ENCODE data around the gene WAC. TPM values are rescaled to one million over a fixed set of nuclear protein-coding genes. Genes with fewer than 3 reads are reported as not detected.

WAC gene
- total RNA-seq, 8 experiments from 2014 or later, result 54.6 to 142 (median 76.6) TPM

DNA sequence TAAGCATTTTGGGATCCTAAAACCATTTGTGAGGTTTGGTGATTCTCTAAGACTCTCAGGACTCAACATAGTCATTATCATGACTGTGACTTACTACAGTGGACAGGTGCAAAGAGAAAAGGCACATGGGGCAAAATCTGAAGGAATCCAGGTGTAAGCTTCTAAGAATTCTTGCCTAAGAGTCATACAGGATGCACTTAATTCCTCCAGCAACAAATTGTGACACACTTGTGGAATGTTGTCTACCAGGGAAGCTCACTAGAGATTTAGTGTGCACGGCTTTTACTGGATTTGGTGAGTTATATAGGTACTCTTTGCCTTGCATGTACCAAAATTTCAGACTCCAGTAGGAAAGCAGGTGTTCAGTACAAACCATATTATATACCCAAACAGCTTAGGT lies 47.9 kb downstream of the WAC start:
- Histone ChIP-seq H3K4me3 (no peak overlapping the region), H3K4me1 (replicated peaks in 1 of 2) (peaks cover 0 to under 1% of the 10 kb centered on the region in 2 donors), H3K27ac (no peak overlapping the region)
- 100% methylated on average over 1 of the region's 1 CpG; no CpG with 5 or more reads in 6 of the 10 experiments for WGBS, 10 experiments
- ATAC-seq (replicated peaks in 6 of 8), result no peak
- in situ Hi-C loops (cut with MboI; ENCODE audit: low pct_unique_long_range_greater_than_20kb in 2 of 9, low sequenced_read_pairs in 9 of 9, unreplicated experiment in 9 of 9), result no loop called here

DNA sequence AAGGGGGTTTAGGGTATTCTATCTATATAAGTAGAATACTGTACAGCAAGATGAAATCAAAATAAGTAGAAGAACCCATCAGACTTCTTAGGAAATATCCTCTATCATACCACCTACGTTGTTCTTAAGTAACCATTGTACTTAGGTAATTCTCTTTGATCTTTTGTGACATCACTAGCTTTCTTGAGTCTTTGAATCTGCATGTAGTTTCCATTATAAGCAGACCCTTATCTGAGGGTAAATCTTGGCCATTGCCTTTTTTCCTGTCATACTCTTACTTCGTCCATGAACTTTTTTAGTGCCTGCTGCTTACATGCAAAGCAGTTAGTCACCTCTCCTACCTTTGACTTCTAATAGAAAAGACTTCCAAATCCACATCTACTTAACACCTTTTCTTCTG lies 49.0 kb downstream of the WAC start:
- WGBS, 10 experiments, result 90 to 100% (median 100%) methylated on average over 1 to 2 of the region's 2 CpGs; no CpG with 5 or more reads in 2 of the 10 experiments
- ATAC-seq (replicated peaks in 6 of 8), result no peak
- Histone ChIP-seq H3K27ac (no peak overlapping the region), H3K4me1 (replicated peaks in 1 of 2) (no peaks in the 10 kb centered on the region), H3K4me3 (no peak overlapping the region)
- in situ Hi-C loops (cut with MboI; ENCODE audit: low pct_unique_long_range_greater_than_20kb in 2 of 9, low sequenced_read_pairs in 9 of 9, unreplicated experiment in 9 of 9), result no loop called here

DNA sequence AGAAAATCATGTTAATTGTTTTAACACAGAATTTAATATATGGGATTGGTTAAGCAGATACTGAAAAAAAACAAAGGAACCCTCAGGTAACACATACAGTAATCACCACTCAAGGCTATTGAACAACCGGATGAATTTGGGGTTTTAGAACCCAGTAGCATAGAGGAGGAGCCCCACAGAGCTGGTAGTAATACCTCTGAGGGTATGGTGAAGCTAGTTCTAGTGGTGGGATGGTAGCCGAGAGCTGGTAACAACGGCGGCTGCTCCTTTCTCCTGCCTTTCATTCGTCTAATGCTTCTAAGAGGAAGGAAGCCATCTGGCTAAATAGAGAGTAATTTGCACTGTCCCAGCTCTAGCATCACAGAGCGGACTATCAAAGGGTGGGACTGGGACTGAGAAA lies 52.2 kb downstream of the WAC start:
- in situ Hi-C loops (cut with MboI; ENCODE audit: low pct_unique_long_range_greater_than_20kb in 2 of 9, low sequenced_read_pairs in 9 of 9, unreplicated experiment in 9 of 9), result no loop called here
- H3K27ac ChIP-seq, result no peak overlapping the region
- WGBS, 10 experiments, result 65 to 100% (median 83%) methylated on average over 1 to 3 of the region's 6 CpGs; no CpG with 5 or more reads in 1 of the 10 experiments
- ATAC-seq (replicated peaks in 6 of 8), result no peak
- no peak overlapping the region for H3K4me3 ChIP-seq
- H3K4me1 ChIP-seq (replicated peaks in 1 of 2), result no peaks in the 10 kb centered on the region

DNA sequence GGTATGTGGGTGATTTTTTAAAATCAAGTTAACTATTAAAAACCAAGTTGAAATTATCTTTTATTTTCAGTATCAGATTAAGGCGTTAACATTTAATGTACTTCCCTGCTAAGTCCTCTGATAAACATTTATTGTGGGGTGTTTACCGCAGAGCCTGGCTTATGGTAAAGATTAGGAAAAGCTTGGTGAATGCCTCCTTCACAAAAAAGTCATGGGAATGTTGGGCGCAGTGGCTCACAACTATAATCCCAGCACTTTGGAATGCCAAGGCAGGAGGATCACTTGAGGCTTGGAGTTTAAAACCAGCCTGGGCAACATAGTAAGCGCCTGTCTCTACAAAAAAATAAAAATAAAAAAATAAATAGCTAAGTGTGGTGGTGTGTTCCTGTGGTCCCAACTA lies 53.3 kb downstream of the WAC start:
- no peak overlapping the region for H3K27ac ChIP-seq
- H3K4me3 ChIP-seq, result no peak overlapping the region
- no peak for ATAC-seq (replicated peaks in 6 of 8)
- in situ Hi-C loops (cut with MboI; ENCODE audit: low pct_unique_long_range_greater_than_20kb in 2 of 9, low sequenced_read_pairs in 9 of 9, unreplicated experiment in 9 of 9), result no loop called here
- WGBS, 10 experiments, result 89 to 100% (median 98%) methylated on average over 2 to 4 of the region's 4 CpGs; no CpG with 5 or more reads in 1 of the 10 experiments
- H3K4me1 ChIP-seq (replicated peaks in 1 of 2), result no peaks in the 10 kb centered on the region

DNA sequence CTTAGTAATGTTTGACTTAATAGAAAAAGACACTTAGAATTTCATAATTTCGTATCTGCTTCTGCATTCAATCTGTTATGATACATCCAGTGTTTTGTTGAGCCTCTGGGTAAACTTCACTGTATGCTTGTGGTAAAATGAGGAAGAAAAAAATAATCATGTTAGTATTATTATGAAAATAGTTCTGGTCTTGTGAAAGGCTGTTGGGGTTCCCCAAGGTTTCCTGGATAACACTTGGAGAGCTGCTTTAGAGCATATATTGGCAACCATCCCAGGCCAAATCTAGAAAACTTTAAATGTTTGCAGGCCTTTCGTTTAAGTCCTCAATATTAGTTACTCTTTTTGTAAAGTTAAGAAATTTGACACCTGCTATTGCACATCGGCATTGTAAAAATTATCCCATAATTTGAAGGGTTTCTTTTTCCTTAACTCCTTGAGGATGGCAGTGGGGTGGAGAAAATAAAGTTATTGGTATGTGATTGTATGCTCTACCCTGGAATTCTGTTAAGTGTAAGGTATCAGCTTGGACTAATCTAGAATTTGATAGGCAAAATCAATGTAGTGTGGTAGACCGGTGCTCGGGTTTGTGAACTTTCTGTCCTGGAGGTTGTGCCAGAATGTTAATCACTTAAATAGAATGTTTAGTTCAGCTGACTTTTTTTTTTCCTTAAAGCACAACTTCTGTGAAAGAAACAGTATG lies 54.5 kb downstream of the WAC start:
- in situ Hi-C loops (cut with MboI; ENCODE audit: low pct_unique_long_range_greater_than_20kb in 2 of 9, low sequenced_read_pairs in 9 of 9, unreplicated experiment in 9 of 9), result no loop called here
- no peak overlapping the region for H3K27ac ChIP-seq
- no peaks in the 10 kb centered on the region for H3K4me1 ChIP-seq (replicated peaks in 1 of 2)
- 4 to 100% (median 91%) methylated on average over 1 to 5 of the region's 5 CpGs for WGBS, 10 experiments
- H3K4me3 ChIP-seq, result no peak overlapping the region
- ATAC-seq (replicated peaks in 6 of 8), result peak in 3 of 8 experiments; percentile 35 to 53 (median 50)

DNA sequence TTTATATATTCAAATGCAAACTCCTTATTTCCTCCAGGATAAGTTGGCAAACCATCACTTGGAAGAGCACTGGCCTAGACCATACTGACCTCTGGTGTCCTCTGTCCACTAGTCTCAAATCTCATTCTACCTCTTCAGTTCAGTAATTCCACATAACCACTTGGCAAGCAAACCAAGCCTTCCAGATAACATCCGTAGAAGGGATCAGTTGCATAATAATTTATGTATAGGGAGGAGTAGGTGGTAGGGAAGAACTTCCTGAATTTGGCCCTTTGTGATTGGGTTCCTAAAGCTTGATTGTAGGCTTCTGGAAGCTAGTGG lies 55.0 kb downstream of the WAC start:
- Histone ChIP-seq H3K27ac (no peak overlapping the region), H3K4me1 (replicated peaks in 1 of 2) (no peaks in the 10 kb centered on the region), H3K4me3 (no peak overlapping the region)
- WGBS, 10 experiments, result 0 to 83% (median 31%) methylated on average over 1 of the region's 1 CpG; no CpG with 5 or more reads in 4 of the 10 experiments
- ATAC-seq (replicated peaks in 6 of 8), result peak in 3 of 8 experiments; percentile 78 to 96 (median 94)
- in situ Hi-C loops (cut with MboI; ENCODE audit: low pct_unique_long_range_greater_than_20kb in 2 of 9, low sequenced_read_pairs in 9 of 9, unreplicated experiment in 9 of 9), result no loop called here

DNA sequence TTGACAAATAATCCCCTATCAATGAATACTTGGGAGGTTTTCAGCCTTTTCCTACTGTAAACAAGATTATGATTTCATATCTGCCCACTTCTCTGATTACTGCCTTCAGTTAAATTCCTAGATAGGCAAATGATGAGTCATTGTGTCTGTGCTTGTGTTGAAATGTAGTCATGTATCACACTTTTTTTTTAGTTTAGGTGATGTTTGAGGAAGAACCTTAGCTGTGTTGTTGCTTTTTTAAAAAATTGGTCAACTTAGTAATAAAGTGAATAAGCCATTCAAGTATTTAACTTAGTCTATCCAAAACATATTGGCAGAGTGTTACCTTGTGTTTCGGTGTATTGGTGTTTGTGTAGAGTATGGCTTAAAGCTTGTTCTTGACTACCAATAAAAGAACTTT lies 60.0 kb downstream of the WAC start:
- Histone ChIP-seq H3K4me1 (replicated peaks in 1 of 2) (no peaks in the 10 kb centered on the region), H3K27ac (no peak overlapping the region), H3K4me3 (no peak overlapping the region)
- WGBS, 10 experiments, result 86 to 100% (median 100%) methylated on average over 1 of the region's 1 CpG; no CpG with 5 or more reads in 2 of the 10 experiments
- in situ Hi-C loops (cut with MboI; ENCODE audit: low pct_unique_long_range_greater_than_20kb in 2 of 9, low sequenced_read_pairs in 9 of 9, unreplicated experiment in 9 of 9), result no loop called here
- peak in 1 of 8 experiments; percentile 46 for ATAC-seq (replicated peaks in 6 of 8)

DNA sequence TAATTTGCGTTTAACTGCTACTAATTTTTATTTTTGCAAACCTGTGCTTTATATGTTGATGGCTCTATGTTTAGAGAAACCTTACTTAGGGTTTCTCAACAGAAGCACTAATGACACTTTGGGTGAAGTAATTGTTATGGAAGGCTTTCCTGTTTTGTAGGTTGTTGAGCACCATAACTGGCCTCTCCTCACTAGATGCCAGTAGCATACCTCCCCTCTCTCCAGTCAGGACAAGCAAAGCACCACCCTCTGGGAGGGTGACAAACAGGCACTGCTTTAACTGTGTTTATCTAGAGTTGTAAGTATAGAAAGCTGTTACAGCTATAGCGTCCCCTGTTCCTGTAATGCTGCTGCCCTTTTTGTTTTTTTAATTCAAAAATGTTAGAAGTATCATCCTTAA lies 60.9 kb downstream of the WAC start:
- no peak for ATAC-seq (replicated peaks in 6 of 8)
- H3K4me1 ChIP-seq (replicated peaks in 1 of 2), result no peaks in the 10 kb centered on the region
- H3K4me3 ChIP-seq, result no peak overlapping the region
- in situ Hi-C loops (cut with MboI; ENCODE audit: low pct_unique_long_range_greater_than_20kb in 2 of 9, low sequenced_read_pairs in 9 of 9, unreplicated experiment in 9 of 9), result no loop called here
- WGBS, 10 experiments, result 0 to 100% (median 91%) methylated on average over 1 to 2 of the region's 2 CpGs; no CpG with 5 or more reads in 2 of the 10 experiments
- H3K27ac ChIP-seq, result no peak overlapping the region

DNA sequence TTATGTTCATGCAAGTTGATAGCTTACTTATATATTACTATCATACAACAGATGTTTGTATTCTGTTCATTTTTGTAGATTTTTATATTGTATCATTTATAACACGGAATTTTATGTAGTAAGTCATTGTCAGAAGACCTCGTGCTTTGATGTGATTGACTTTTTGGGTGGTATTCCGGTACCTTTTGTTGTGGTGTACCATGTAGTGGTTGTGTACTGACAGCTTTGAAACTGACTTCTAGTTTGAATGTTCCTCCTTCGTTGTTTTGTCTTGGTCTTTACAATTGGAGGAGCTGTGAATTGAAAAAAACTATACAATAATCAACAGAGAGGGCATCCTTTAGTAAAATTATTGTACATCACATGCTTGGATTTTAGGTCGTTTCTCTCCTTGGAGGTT lies 61.5 kb downstream of the WAC start:
- in situ Hi-C loops (cut with MboI; ENCODE audit: low pct_unique_long_range_greater_than_20kb in 2 of 9, low sequenced_read_pairs in 9 of 9, unreplicated experiment in 9 of 9), result no loop called here
- no peak for ATAC-seq (replicated peaks in 6 of 8)
- Histone ChIP-seq H3K4me1 (replicated peaks in 1 of 2) (no peaks in the 10 kb centered on the region), H3K4me3 (no peak overlapping the region), H3K27ac (no peak overlapping the region)
- 73 to 100% (median 88%) methylated on average over 2 to 5 of the region's 5 CpGs; no CpG with 5 or more reads in 1 of the 10 experiments for WGBS, 10 experiments

DNA sequence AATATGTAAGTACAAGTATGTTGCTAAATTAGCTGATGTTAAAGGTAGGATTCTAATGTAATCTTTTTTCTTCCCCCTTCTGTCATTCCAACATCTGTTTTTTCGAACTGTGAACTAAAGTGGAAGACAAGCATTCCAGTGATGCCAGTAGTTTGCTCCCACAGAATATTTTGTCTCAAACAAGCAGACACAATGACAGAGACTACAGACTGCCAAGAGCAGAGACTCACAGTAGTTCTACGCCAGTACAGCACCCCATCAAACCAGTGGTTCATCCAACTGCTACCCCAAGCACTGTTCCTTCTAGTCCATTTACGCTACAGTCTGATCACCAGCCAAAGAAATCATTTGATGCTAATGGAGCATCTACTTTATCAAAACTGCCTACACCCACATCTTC lies 62.7 kb downstream of the WAC start:
- WGBS, 10 experiments, result 42 to 100% (median 87%) methylated on average over 1 to 3 of the region's 3 CpGs
- in situ Hi-C loops (cut with MboI; ENCODE audit: low pct_unique_long_range_greater_than_20kb in 2 of 9, low sequenced_read_pairs in 9 of 9, unreplicated experiment in 9 of 9), result no loop called here
- Histone ChIP-seq H3K4me1 (replicated peaks in 1 of 2) (no peaks in the 10 kb centered on the region), H3K27ac (no peak overlapping the region), H3K4me3 (no peak overlapping the region)
- peak in 3 of 8 experiments; percentile 14 to 53 (median 14) for ATAC-seq (replicated peaks in 6 of 8)

DNA sequence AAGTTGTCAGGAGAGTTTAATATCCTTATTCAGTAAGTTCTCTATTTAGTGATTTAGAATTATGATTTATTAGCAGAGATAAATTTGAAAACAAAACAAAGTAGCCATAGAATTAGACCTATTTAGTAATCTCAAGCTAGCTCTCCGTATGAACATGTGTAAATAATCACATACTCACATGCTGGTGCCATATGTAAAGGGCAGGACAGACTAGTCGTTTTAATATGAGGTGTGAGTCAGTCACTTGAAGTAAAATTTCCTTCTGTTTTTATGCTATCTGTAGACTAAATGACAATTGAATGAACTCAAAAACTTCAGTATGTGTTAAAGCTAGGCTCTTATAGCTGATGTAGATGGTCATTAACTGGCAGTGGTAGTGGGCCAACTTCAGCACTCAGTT lies 67.1 kb downstream of the WAC start:
- ATAC-seq (replicated peaks in 6 of 8), result peak in 2 of 8 experiments; percentile 54 to 60
- Histone ChIP-seq H3K27ac (no peak overlapping the region), H3K4me1 (replicated peaks in 1 of 2) (no peaks in the 10 kb centered on the region), H3K4me3 (no peak overlapping the region)
- in situ Hi-C loops (cut with MboI; ENCODE audit: low pct_unique_long_range_greater_than_20kb in 2 of 9, low sequenced_read_pairs in 9 of 9, unreplicated experiment in 9 of 9), result no loop called here
- 0 to 100% (median 83%) methylated on average over 1 to 2 of the region's 2 CpGs; no CpG with 5 or more reads in 1 of the 10 experiments for WGBS, 10 experiments

DNA sequence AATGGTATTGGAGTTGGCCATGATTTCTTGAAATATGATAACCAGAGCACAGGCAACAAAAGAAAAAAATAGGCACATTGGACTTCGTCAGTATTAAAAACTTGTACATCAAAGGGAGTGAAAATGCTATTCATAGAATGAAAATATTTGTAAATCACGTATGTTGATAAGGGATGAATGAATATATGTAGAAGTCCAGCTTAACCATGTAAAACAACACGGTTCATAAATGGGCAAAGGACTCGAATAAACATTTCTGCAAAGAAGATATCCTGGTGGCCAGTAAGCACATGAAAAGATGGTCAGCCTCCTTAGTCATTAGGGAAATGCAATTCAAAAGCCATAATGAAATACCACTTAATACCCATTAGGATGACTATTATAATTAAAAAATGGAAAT lies 68.1 kb downstream of the WAC start:
- in situ Hi-C loops (cut with MboI; ENCODE audit: low pct_unique_long_range_greater_than_20kb in 2 of 9, low sequenced_read_pairs in 9 of 9, unreplicated experiment in 9 of 9), result no loop called here
- Histone ChIP-seq H3K4me1 (replicated peaks in 1 of 2) (no peaks in the 10 kb centered on the region), H3K4me3 (no peak overlapping the region), H3K27ac (no peak overlapping the region)
- 11 to 93% (median 79%) methylated on average over 1 to 4 of the region's 4 CpGs for WGBS, 10 experiments
- ATAC-seq (replicated peaks in 6 of 8), result peak in 3 of 8 experiments; percentile 58 to 73 (median 68)

DNA sequence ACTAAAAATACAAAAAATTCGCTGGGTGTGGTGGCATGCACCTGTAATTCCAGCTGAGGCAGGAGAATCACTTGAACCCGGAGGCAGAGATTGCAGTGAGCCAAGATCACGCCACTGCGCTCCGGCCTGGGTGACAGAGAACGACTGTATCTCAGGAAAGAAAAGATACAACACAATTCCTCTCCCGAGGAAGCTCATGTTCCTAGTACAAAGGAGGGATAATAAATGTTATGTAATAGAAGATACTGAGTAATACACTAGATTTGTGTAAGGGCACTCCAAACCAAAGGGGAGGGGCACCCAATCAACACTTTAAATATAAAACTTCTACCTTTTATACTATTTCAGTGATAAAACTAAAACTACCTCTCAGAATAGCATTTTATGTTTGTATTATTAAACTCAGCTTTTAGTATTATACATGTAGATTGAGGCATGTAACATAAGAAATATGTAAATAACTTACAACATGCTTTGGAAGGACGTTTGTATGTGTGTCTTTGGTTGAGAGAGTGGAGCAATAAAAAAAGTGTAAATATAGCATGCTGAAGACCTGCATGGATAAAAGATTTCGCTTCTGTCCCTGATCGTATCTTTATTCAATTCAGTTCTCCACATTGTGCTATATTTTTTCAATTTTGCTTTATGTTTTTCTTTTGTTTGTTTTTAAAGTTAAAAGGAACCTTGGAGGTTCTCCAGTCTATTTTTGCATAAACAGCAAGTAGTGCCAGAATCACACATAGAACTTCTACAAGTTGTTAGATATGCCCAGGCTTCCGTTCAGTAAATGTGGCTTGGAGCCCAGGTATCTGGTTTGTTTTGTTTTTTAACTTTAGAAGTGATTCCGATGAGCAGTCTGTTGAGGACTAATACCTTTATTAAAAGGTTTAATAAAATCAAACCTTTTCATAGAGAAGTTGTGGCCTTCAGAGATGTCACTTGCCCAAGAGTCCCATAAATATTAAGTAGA lies 71.9 kb downstream of the WAC start:
- H3K4me3 ChIP-seq, result no peak overlapping the region
- no peaks in the 10 kb centered on the region for H3K4me1 ChIP-seq (replicated peaks in 1 of 2)
- ATAC-seq (replicated peaks in 6 of 8), result peak in 1 of 8 experiments; percentile 31
- WGBS, 10 experiments, result 68 to 98% (median 90%) methylated on average over 3 to 12 of the region's 12 CpGs
- in situ Hi-C loops (cut with MboI; ENCODE audit: low pct_unique_long_range_greater_than_20kb in 2 of 9, low sequenced_read_pairs in 9 of 9, unreplicated experiment in 9 of 9), result no loop called here
- H3K27ac ChIP-seq, result no peak overlapping the region
